Dermis microvascular lymphatic vessel endothelial cell (primary cell): ENCODE data around the gene PARP9. TPM values are rescaled to one million over a fixed set of nuclear protein-coding genes. Genes with fewer than 3 reads are reported as not detected.
"Not testable (repeated sequence)": the region's sequence is repeated elsewhere in the genome, so short reads cannot be mapped to it uniquely, and the experiment has no call there.

Source experiments
- DNase-seq, 2 donors: peaks; one replicate each; pipeline versions ENCODE4 v3.0.0 to v3.0.0-alpha.2; 2010; ENCODE audit warnings: low read depth in 2 of 2
- total RNA-seq: library from RNA; depleted of rRNA; stranded (reverse); fragments of >200 nt; gene quantifications from 2 replicates; pipeline ENCODE4 v1.2.1, GENCODE V29; 2014

Gene PARP9
- total RNA-seq, 1 donor from 2014 or later, result 13.6 TPM

DNA sequence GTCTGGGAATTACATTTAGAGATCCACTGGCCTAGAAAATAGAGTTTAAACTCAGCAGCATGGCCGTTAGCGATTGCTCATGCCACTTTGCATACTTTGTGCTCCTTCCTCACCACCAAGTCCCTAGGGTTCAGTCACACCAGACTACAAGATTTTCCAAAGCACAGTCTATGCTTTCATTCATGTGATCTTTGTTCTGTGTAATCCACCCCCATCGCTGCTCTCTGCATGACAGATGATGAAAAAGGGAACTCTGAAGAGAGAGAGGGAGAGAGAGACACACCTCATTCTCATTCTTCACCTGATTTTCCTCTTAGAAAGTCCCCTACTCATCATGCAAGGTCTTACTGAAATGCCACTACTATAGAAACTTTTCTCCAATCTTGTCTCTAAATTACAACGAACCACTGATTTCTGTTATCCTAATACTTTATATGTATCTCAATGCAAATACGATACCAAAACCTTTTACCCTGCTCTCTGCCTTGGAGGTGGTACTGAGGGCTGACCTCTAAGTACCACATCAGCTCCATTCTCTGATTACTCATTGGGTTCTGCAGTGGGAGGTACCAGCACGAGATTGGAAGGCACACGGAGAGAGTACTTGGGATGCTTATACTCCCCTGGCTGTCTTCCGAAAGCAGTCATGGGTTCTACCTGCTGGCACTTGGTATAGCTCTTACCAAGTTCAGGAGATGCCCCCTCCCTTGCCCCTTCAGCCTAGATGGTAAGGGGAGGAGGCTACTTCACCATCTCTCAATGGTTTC lies 12.3 kb upstream of the PARP9 start:
- no peak for DNase-seq

DNA sequence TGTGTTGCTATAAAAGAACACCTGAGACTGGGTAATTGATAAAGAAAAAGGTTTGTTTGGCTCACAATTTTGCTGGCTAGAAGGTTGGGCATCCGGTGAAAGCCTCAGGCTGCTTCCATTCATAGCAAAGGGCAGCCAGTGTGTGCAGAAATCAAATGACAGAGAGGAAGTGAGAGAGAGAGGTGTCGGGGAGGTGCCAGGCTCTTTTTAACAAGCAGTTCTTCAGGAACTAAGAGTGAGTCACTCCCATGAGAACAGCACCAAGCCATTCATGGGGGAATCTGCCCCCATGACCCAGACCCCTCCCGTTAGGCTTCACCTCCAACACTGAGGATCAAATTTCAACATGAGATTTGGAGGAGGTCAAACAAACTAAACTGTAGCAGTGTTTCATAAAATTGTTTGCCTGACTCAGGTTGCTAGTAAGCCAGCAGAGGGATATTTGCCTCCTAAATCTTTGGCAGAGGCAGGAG lies 8.9 kb upstream of the PARP9 start:
- DNase-seq, result peak; percentile 20 to 87

- DNase-seq, result no peak
Measured at GRCh38 chr3:122568755-122569154, 4.7 kb upstream of the PARP9 start.

DNA sequence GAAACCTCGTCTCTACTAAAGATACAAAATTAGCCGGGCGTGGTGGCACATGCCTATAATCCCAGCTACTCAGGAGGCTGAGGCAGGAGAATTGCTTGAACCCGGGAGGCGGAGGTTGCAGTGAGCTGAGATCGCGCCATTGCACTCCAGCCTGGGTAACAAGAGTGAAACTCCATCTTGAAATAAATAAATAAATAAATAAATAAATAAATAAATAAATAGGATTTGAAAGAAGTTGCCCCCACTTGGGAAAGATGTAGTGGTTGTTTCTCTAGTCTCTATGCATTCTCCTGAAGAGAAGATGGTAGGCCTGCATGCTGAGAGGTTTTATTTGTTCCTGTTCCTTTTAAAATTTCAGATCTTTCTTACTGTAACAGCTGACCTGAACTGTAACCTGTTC lies 4.0 kb upstream of the PARP9 start:
- DNase-seq, result not testable (repeated sequence)

- DNase-seq, result peak in 1 of 2 donors; percentile 8
Measured at GRCh38 chr3:122563717-122564025, 429 bp downstream of the PARP9 start.

DNA sequence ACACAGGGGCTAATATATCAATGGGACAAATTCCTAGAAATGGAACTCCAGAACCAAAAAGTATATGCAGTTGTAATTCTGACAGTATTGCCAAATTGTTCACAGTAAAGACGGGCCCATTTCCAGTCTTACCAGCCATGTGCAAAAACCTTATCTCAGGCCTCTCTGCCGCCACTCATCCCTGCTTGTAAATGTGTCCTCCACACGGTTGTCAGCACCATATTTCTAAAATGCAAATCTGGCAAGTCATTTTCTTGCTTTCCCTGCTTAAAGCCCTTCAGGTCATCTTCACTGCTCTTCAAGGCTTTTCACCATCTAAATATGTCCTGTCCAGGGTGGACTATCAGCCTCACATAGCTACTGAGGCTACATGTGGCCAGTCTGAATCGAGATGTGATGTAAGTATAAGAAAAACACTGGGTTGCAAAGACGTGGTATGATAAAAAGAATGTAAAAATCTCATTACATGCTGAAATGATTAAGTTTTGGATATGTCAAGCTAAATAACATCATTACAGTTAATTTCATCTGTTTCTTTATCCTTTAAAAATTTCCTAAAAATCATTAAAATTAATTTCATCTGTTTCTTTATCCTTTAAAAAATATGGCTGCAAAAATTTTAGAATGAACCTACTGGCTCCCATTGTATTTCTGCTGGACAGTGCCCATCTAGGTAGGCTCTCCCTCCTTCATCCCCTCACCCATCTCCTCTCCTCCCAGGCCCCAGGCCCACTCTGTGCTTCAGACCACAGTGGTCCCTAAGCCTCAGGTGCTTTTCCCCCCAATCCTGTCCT lies 980 bp downstream of the PARP9 start:
- DNase-seq, result no peak

- peak; percentile 47 to 67 for DNase-seq
Measured at GRCh38 chr3:122560680-122561079, 3.4 kb downstream of the PARP9 start.

- DNase-seq, result no peak
Measured at GRCh38 chr3:122559906-122560305, 4.2 kb downstream of the PARP9 start.

DNA sequence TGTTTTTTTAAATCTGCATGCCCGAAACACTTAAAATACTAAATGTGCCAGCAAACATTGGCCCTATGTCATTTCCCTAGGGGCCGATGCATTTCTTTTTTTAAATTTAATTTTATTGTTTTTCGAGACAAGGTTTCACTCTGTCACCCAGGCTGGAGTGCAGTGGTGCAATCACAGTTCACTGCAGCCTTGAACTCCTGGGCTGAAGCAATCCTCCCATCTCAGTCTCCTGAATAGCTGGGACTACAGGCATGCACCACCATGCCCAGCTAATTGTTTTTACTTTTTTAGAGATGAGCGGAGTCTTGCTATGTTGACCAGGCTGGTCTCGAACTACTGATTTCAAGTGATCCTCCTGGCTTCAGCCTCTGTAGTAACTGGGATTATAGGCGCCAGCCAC lies 5.5 kb downstream of the PARP9 start:
- DNase-seq, result no peak

DNA sequence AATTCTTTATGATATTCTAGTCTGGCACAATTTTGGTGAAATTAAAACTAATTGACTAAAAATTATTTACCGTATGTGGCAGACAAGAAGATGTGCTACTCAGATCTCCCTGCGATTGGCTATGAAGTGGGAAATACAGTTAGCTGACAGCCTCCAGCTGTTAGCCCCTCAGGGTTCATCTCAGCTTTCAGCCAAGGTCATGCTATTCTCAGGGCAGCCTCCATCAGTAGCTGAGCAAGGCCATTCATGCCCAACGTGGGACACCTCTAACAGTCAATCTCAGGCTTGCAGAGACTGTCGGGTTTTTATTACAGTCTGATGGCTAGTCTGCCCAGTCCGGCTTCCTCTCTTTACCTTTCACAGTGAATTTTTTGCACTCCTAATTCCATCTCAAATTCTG lies 6.7 kb downstream of the PARP9 start:
- DNase-seq, result no peak

GRCh38 chr3:122555275-122556071 lies 8.6 kb downstream of the PARP9 start:
- DNase-seq, result no peak

DNA sequence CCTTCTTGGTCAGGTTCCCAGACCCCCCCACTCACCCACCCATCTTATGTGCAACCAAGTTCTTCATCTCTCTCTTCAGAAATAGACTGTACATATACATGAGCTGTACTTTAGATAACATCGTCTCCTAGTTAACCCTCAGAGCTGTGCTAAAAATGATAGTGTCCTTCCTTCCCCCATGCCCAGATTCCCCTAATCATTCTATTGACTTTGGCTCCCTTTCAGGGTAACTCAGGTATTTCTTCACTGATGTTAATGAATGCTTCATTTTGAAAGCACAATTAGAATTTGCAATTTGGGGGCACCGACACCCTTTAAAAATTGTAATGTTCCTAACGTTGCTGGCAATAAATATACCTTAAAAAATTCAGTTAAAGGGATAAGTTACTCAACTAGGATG lies 10.9 kb downstream of the PARP9 start:
- no peak for DNase-seq

- no peak for DNase-seq
Measured at GRCh38 chr3:122548619-122549018, 15.5 kb downstream of the PARP9 start.

- no peak for DNase-seq
Measured at GRCh38 chr3:122548076-122548475, 16.0 kb downstream of the PARP9 start.

DNA sequence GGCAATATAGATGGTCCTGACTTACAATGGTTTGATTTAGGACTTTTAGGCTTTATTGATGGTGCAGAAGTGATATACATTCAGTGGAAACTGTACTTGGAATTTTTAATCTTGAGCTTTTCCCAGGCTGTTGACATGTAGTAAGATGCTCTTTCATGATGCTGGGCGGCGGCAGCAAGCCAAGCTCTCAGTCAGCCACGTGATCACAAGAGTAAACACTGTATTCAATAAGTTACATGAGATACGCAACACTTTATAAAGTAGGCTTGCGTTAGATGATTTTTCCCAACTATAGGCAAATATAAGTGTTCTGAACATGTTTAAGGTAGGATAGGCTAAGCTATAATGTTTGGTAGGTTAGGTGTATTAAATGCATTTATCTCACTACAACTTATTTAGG lies 17.9 kb downstream of the PARP9 start:
- no peak for DNase-seq

GRCh38 chr3:122538956-122539490 lies 25.1 kb downstream of the PARP9 start:
- no peak for DNase-seq

GRCh38 chr3:122536632-122537001 lies 27.5 kb downstream of the PARP9 start:
- DNase-seq, result no peak

- DNase-seq, result no peak
Measured at GRCh38 chr3:122535964-122536631, 28.0 kb downstream of the PARP9 start.

GRCh38 chr3:122533931-122534334 lies 30.2 kb downstream of the PARP9 start:
- no peak for DNase-seq

GRCh38 chr3:122533480-122533879 lies 30.6 kb downstream of the PARP9 start:
- no peak for DNase-seq

DNA sequence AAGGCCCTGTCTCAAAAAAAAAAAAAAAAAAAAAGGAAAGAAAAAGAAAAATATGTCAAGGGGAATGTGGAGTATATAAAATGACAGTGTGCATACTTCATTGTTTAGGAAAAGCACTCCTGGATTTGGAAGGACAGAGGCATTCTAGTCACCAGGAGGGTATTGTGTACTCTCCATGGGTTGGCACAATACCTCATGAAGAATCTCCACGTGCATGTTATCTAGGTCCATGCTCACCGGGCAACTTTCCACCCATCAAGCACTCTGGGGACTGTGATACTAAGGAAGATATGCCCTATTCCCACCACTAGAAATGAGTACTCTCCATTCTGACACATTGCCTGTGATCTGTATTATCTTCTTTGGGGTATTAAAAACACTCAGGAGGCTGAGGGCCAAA lies 33.9 kb downstream of the PARP9 start:
- DNase-seq, result no peak
